ENCODE results near the gene ILK.

ILK gene

GRCh38 chr11:6636480-6636879 lies 32.9 kb downstream of the ILK start:
- DNase-seq (ENCODE audit: low spot score), result no peak

DNA sequence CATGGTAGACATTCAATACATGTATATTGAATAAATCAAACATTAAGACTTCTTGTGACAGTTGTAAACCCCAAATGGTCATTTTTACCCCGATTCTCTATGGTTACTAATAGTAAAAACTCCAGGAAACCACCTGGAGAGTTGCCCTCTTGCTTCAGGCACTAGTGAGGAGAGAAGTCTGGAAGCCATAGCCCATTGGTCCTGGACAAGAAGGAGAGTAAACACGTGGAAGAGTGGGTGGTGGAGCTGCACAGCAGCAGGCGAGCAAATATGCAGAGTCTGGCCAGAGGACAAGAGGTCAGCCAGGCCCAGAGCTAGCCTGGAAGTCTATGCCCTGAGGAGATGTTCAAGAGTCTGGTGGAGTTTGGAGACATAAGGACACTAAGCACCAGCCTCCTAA lies 34.3 kb downstream of the ILK start:
- DNase-seq (ENCODE audit: low spot score), result no peak

GRCh38 chr11:6638429-6638828 lies 34.9 kb downstream of the ILK start:
- DNase-seq (ENCODE audit: low spot score), result no peak

DNA sequence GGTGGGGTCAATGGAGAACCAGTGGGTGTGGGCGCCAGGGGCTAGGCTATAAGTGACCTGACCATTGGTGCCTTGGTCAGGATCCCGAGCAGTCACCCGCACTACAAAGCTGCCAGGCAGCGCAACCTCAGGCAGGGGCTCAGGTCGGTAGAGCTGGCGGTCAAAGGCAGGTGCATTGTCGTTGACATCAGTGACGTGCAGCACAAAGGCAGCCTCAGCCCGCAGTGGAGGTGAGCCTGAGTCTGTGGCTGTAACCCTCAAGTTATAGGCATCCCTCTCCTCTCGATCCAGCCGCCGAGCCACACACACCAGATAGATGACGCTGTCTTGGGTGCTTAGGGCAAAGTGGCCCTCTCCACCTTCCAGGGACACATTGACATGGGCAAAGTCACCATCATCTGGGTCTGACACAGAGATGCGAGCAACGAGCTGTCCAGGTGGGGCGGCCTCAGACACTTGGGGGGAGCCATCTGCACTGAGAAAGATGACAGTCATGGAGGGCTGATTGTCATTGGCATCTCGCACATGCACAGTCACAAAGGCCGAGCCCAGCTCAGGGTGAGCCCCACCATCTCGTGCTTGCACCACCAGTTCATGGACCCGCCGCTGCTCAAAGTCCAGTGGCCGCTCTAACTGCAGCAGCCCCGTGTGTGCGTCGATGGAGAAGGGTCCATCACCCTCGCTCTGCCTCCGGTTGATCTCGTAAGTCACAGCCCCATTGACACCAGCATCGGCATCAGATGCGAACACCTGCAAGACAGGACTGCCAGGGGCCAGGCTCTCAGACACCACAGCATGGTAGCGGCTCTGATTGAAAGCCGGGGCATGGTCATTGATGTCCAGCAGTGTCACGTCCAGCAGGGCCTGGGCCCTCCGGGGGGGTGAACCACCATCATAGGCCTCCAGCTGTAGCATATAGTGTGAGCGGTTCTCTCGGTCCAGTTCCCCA lies 36.7 kb downstream of the ILK start:
- no peak for DNase-seq (ENCODE audit: low spot score)

DNA sequence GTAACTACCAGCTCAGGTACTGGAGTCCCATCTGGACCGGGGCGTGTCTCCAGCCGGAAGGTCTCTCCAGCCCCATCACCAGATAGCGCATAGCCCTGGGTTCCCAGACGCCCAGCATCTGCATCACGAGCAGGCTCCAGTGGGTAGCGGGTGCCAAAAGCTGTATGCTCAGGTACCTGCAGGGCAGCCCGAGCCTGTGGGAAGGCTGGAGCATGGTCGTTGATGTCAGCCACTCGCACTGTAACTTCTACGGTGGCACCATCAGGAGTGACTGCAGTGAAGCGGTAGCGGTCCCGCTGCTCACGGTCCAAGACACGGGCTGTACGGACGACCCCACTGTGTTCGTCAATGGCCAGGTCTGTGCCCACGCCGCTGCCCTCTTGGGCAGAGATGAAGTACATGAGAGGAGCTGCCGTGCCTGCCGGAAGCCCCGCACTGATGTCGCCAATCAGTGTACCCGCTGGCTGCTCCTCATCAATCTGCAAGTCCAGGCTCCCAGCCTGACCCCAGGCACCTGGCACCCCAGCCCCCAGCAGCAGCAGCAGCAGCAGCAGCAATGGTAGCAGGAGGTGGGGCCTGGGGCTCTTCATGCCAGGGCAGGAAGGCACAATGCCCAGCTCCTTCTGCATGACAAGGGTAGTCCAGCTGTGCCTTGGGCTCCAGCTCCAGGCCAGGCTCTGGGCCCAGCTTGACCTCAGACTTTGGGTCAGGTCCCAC lies 37.6 kb downstream of the ILK start:
- no peak for DNase-seq (ENCODE audit: low spot score)

GRCh38 chr11:6642957-6643356 lies 39.4 kb downstream of the ILK start:
- DNase-seq (ENCODE audit: low spot score), result no peak

GRCh38 chr11:6646071-6646470 lies 42.5 kb downstream of the ILK start:
- no peak for DNase-seq (ENCODE audit: low spot score)

GRCh38 chr11:6646576-6646917 lies 43.0 kb downstream of the ILK start:
- no peak for DNase-seq (ENCODE audit: low spot score)

GRCh38 chr11:6646918-6647679 lies 43.5 kb downstream of the ILK start:
- no peak for DNase-seq (ENCODE audit: low spot score)

DNA sequence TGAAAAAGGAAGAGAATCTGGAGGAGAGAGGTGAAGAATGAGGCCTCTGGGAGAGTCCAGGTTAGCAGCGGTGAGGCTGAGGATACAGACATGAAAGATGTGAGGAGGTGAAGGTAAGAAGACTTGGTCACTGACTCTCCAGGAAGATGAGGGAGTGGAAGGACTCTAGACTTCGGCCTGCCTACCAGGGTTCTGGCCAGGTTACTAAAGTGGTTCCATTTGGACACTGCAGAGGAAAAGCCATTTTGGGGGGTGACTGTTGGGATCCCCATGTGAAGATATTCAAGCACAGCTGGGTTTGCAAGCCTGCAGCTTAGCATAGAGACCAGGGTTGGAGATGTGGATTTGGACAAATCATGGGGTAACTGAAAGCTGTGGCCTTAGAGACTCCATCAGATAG lies 44.3 kb downstream of the ILK start:
- DNase-seq (ENCODE audit: low spot score), result no peak

DNA sequence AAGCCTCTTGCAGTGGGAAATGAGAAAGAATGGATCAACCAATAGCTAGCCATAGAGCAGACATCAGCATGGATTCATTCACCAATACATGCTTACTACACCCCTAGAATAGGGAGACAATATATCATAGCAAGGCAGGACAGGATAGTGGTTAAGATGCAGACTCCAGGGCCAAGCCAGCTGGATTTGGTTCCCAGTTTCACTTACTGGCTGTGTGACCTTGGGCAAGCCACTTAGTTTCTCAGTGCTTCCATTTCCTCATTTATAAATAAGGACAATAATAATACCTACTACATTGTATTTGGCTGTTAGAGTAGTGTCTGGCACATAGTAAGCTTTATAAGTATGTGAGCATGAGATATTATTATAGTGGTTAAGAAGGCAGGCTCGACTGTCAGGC lies 44.9 kb downstream of the ILK start:
- no peak for DNase-seq (ENCODE audit: low spot score)

DNA sequence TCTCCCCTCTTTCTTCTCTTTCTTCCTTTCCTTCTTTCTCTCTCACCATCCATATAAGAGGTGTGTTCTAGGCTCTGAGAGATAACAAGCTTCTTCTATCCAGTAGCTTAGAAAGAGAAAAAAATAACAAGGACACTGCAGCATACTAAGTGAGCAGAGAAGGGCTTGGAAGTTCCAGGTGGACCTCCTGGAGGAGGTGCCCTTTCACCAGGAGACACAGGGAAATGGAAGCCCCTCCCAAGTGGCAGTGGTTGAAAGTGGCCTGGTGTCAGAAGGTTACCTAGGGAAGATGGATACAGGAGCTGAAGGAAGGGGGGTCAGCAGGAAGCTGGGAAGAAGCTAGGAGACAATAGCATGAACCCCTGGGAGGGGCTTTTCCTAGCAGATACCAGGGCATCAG lies 46.5 kb downstream of the ILK start:
- no peak for DNase-seq (ENCODE audit: low spot score)

DNA sequence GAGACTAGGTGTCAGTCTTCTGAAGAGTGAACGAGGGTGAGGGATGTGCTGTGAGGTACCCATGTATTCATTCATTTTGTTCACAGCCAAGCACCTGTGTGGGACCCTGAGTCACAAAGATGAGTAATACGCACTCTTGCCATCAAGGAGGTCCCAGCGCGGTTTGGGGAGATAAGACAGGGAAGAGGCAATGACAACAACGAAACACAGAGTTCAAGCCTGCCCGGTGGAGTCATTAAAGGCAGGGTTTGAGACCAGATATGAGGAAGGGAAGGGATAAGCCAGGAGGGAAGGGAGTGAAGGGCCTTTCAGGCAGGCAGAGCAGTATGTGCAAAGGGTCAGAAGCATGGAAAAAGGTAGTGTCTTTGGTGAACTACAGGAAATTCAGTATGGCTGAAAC lies 47.4 kb downstream of the ILK start:
- DNase-seq (ENCODE audit: low spot score), result no peak

DNA sequence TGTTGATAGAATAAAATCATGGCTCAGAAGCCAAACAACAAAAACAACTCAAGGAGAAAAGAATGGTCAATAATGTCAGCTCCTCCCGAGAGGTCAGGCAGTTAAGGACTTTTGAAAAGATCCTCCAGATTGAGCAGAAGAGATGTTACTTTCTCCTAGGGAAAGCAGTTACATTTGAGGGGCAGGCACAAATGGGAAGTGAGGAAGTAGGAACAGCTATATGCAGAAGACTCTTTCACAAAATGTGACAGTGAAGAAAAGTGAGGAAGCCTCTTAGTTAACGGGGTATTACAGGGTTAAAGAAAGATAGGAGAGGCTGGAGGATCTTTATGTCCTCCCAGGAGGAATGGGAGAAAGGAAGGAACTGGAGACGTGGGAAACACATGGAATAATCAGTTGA lies 48.6 kb downstream of the ILK start:
- no peak for DNase-seq (ENCODE audit: low spot score)

DNA sequence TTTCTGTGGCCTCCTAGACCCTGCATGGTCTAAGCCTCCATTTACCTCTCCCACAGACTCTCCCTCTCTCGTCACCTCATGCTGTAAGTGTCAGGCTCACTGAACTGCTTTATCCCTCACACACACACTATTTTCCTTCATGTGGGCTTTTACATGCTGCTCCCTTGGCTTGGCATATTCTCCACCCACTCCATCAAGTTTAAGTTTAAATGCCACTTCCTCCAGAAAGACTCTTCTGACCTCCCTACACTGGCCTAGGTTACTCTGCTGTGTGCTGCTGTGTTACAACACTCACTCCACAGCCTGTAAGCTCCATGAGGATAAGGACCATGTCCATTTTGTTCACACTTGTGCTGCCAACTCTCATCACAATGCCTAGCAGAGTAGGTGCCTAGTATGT lies 49.5 kb downstream of the ILK start:
- DNase-seq (ENCODE audit: low spot score), result no peak

DNA sequence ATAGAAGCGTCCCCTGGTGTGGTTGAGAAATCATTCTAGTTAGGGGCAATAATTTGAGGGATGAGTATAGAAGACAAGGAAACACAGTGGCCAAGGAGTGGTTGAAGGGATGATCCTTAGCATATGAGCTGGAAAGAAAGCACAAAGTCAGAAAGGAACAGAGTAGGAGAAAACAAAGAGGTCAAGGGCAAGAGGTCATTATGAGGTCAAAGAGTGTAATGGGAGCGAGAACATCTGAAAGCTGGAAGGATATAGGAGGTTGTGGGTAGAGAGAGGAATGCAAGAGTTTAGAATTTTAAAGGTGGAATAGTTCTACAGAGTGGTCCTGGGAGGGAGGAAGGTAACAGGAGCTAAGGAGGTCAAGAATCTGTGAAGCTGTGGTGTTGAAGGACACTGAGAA lies 50.1 kb downstream of the ILK start:
- no peak for DNase-seq (ENCODE audit: low spot score)

GRCh38 chr11:6654281-6655019 lies 50.9 kb downstream of the ILK start:
- no peak for DNase-seq (ENCODE audit: low spot score)

DNA sequence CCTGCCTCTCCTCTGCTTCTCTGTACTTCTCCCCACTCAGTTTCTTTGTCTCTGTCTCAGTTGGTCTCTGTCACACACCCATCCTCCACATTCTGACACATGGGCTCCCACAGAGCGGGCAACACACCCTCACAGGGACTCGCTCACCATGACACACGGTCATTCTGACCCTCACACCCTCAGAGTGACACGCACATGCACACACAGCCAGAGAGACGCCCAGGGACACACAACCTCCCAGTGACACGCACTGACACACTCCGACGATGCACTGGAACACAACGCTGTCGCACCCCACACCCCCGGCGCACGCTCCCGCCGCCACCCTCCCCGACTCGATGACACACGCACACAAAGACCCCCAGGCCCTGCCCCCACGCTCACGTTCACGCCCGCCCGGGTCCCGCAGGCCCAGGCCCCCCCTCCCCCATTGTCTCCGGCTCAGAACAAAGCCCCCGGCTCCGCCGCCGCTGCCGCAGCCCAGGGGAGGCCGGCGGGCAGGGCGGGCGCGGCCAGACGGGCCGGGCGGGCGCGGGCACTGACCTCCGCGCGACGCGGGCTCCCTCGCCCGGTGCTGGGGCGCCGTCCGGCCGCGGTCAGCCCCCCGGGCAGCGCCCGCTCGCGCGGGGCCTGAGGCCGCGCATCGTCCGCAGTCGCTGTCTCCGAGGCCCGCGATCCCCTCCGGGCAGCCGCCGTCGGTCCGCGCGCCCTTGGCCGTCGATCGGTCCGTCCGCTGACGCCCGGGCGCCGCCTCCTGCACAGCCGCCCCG lies 51.6 kb downstream of the ILK start:
- no peak for DNase-seq (ENCODE audit: low spot score)

GRCh38 chr11:6655790-6656583 lies 52.4 kb downstream of the ILK start, which contains the start of gene DCHS1:
DCHS1 (minus strand) TSS chr11:6655809; CDS start chr11:6641613, 14,196 bp downstream.
- DNase-seq (ENCODE audit: low spot score), result no peak

GRCh38 chr11:6656584-6656915 lies 53.0 kb downstream of the ILK start:
- DNase-seq (ENCODE audit: low spot score), result no peak

DNA sequence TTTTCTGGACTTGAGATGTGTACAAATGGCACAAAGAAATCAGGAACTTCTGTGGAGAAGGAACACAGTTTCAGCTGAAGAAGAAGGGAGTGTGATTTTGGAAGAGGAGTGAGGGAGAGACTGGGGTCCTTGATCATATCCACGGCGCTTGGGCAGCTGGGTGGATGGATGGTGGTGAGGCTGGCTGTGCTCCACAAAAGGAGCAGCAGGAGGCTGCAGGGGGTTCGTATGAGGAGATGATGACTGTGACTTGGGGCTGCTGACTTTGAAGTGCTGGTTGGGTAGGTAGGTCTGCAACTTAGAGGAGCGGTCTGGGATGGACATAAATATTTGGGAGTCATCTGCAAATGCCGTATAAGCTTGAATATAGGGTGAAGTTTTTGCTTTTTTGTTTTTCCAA lies 53.4 kb downstream of the ILK start:
- DNase-seq (ENCODE audit: low spot score), result no peak
